Kidney (tissue), 14 donors: ENCODE results near the gene SLC5A6. TPM values are rescaled to one million over a fixed set of nuclear protein-coding genes. Genes with fewer than 3 reads are reported as not detected.

Experiments
- DNase-seq, 5 donors: peaks; one replicate each; pipeline ENCODE4 v3.0.0-alpha.2; 2013 to 2020
- FAIRE-seq: peaks from 2 replicates; lab custom pipeline; 2012; peaks lifted over from hg19 to GRCh38; lab: Jason Lieb, UNC
- H3K27ac ChIP-seq, 2 donors: one replicate each; pipeline ENCODE4 v1.7.0; 2013; ENCODE audit warnings: low read depth in 2 of 2, low read length in 2 of 2, inconsistent platforms in 1 of 2
- H3K27me3 ChIP-seq: one replicate; pipeline ENCODE4 v1.7.1; 2013; ENCODE audit warnings: low read length, inconsistent platforms; ENCODE audit not compliant: control insufficient read depth, insufficient read depth
- H3K36me3 ChIP-seq, 3 donors: one replicate each; pipeline versions ENCODE4 v1.7.0 to v1.7.1; 2013; ENCODE audit warnings: low read length in 3 of 3, control low read depth in 1 of 3, inconsistent platforms in 1 of 3; ENCODE audit not compliant: insufficient read depth in 3 of 3, control insufficient read depth in 2 of 3
- H3K4me1 ChIP-seq, 3 donors: one replicate each; pipeline versions ENCODE4 v1.7.0 to v1.7.1; 2013; ENCODE audit warnings: low read length in 3 of 3, inconsistent platforms in 1 of 3, low read depth in 1 of 3; ENCODE audit not compliant: control insufficient read depth in 2 of 3, insufficient read depth in 2 of 3
- H3K4me3 ChIP-seq, 3 donors: one replicate each; pipeline versions ENCODE4 v1.7.0 to v1.8.1; 2013; ENCODE audit warnings: low read length in 3 of 3, control low read depth in 1 of 3, inconsistent platforms in 1 of 3
- H3K9ac ChIP-seq, 3 donors: one replicate each; pipeline versions ENCODE4 v1.7.0 to v1.7.1; 2013; ENCODE audit warnings: low read length in 3 of 3, control low read depth in 1 of 3, inconsistent platforms in 1 of 3
- H3K9me3 ChIP-seq, 3 donors: one replicate each; pipeline versions ENCODE4 v1.7.0 to v1.7.1; 2013; ENCODE audit warnings: low read length in 3 of 3, control low read depth in 1 of 3, inconsistent platforms in 1 of 3; ENCODE audit not compliant: control insufficient read depth in 2 of 3, insufficient read depth in 1 of 3
- CTCF ChIP-seq: IDR thresholded peaks from 3 replicates; pipeline ENCODE4 v1.5.1; 2012; ENCODE audit warnings: mild to moderate bottlenecking, moderate library complexity, borderline replicate concordance; ENCODE audit not compliant: insufficient read depth; ENCODE audit errors: extremely low read depth
- intact Hi-C: fragments of 100-400 bp; cut with DNase I; formaldehyde crosslinking; loops from one replicate; pipeline ENCODE4 v1.11.1; 2022
- polyA plus RNA-seq: library from polyadenylated mRNA; stranded (reverse); fragments of 350-450 nt; fragmentation: Illumina TruSeq; extraction: RNeasy Lipid Tissue Mini Kit (QIAGEN cat#74804); gene quantifications from one replicate; pipeline ENCODE4 v1.2.3, GENCODE V29; 2014; ENCODE audit warnings: low read depth, low replicate concordance; ENCODE audit not compliant: insufficient read depth
- total RNA-seq: library from RNA; stranded (reverse); fragmentation: NEBNext Ultra II Directional; extraction: Animal tissue kit (Norgen Biotek cat#: 25700); gene quantifications from one replicate; pipeline ENCODE4 v1.2.1, GENCODE V29; 2021
- donor health status: control.
- donor health status: control.
- donor health status: control.
- donor health status: control.
- donor health status: control.
- donor health status: DM: yes; HTN: yes; CAD: no.
- donor health status: Normal renal cell carcinoma (clear cell type).

The SLC5A6 gene
- total and polyA plus RNA-seq, 2 donors from 2014 or later: 10.8 to 27.8 TPM

- FAIRE-seq (no peak), DNase-seq (no peak)
- H3K9ac ChIP-seq: no peak overlapping the region
- intact Hi-C loops: no loop called here
- H3K9me3 ChIP-seq: no peaks in the 10 kb centered on the region
- peaks cover 5% of the 10 kb centered on the region in 3 donors for H3K4me1 ChIP-seq
- peaks cover 0 to 28% (median 13%) of the 10 kb centered on the region in 3 donors for H3K36me3 ChIP-seq
- no peak overlapping the region for H3K4me3 ChIP-seq
- no peaks in the 10 kb centered on the region for H3K27me3 ChIP-seq
- no peak overlapping the region for H3K27ac ChIP-seq
- TF ChIP-seq CTCF: no peak
These were observed 3.5 kb downstream of the SLC5A6 start for GRCh38 chr2:27208486-27209050.

- TF ChIP-seq CTCF: no peak
- Histone ChIP-seq H3K9me3 (no peaks in the 10 kb centered on the region), H3K4me1 (peaks cover 0 to 3% (median 0%) of the 10 kb centered on the region in 3 donors), H3K4me3 (no peak overlapping the region), H3K27me3 (no peaks in the 10 kb centered on the region), H3K27ac (no peak overlapping the region), H3K9ac (no peak overlapping the region), H3K36me3 (peaks cover 0 to 38% (median 19%) of the 10 kb centered on the region in 3 donors)
- FAIRE-seq: no peak
- intact Hi-C loops: no loop called here
- no peak for DNase-seq
These were observed 5.7 kb downstream of the SLC5A6 start for GRCh38 chr2:27206346-27206745.

GRCh38 chr2:27205206-27205605 lies 6.9 kb downstream of the SLC5A6 start:
- Histone ChIP-seq H3K27me3 (no peaks in the 10 kb centered on the region), H3K27ac (no peak overlapping the region), H3K36me3 (peaks cover 0 to 38% (median 20%) of the 10 kb centered on the region in 3 donors), H3K4me1 (no peaks in the 10 kb centered on the region), H3K4me3 (no peak overlapping the region), H3K9me3 (no peaks in the 10 kb centered on the region), H3K9ac (no peak overlapping the region)
- TF ChIP-seq CTCF: no peak
- DNase-seq (no peak), FAIRE-seq (no peak)
- intact Hi-C loops: no loop called here

- no peaks in the 10 kb centered on the region for H3K9me3 ChIP-seq
- H3K27ac ChIP-seq: no peak overlapping the region
- H3K9ac ChIP-seq: no peak overlapping the region
- peaks cover 2 to 38% (median 22%) of the 10 kb centered on the region in 3 donors for H3K36me3 ChIP-seq
- TF ChIP-seq CTCF: no peak
- DNase-seq: no peak
- intact Hi-C loops: no loop called here
- H3K4me1 ChIP-seq: no peaks in the 10 kb centered on the region
- H3K4me3 ChIP-seq: no peak overlapping the region
- no peak for FAIRE-seq
- no peaks in the 10 kb centered on the region for H3K27me3 ChIP-seq
These were observed 7.5 kb downstream of the SLC5A6 start for GRCh38 chr2:27204566-27204965.
